GM19467 (cell line): ENCODE results near the gene BCL7A.
A peak's percentile ranks its signal among the peaks of the same experiment; 100 is the strongest.
"Not testable (repeated sequence)": the region's sequence is repeated elsewhere in the genome, so short reads cannot be mapped to it uniquely, and the experiment has no call there.

ENCODE experiments used
- ATAC-seq: cut with Tn5 transposase; IDR thresholded peaks from one replicate; pipeline ENCODE4 v1.9.1; 2021; ENCODE audit warnings: mild to moderate bottlenecking, moderate library complexity; ENCODE audit not compliant: unreplicated experiment

Gene BCL7A

GRCh38 chr12:122024132-122024785, 2.6 kb downstream of the BCL7A start:
- peak; percentile 41 for ATAC-seq

- no peak for ATAC-seq
These were observed 5.1 kb downstream of the BCL7A start for GRCh38 chr12:122026706-122027333.

- ATAC-seq: no peak
These were observed 6.7 kb downstream of the BCL7A start for GRCh38 chr12:122028165-122028904.

GRCh38 chr12:122028905-122029560, 7.3 kb downstream of the BCL7A start:
- ATAC-seq: no peak

GRCh38 chr12:122029620-122030423, 8.1 kb downstream of the BCL7A start:
- no peak for ATAC-seq

- no peak for ATAC-seq
These were observed 8.8 kb downstream of the BCL7A start for GRCh38 chr12:122030424-122031035.

GRCh38 chr12:122031342-122032216, 9.9 kb downstream of the BCL7A start:
- ATAC-seq: no peak

GRCh38 chr12:122032580-122032979, 10.9 kb downstream of the BCL7A start:
- no peak for ATAC-seq

- ATAC-seq: no peak
These were observed 13.6 kb downstream of the BCL7A start for GRCh38 chr12:122035292-122035691.

GRCh38 chr12:122036153-122036552, 14.5 kb downstream of the BCL7A start:
- no peak for ATAC-seq

- ATAC-seq: no peak
These were observed 19.1 kb downstream of the BCL7A start for GRCh38 chr12:122040579-122041386.

GRCh38 chr12:122041458-122041857, 19.8 kb downstream of the BCL7A start:
- not testable (repeated sequence) for ATAC-seq

GRCh38 chr12:122042910-122043309, 21.2 kb downstream of the BCL7A start:
- no peak for ATAC-seq

GRCh38 chr12:122043476-122043875, 21.8 kb downstream of the BCL7A start:
- no peak for ATAC-seq

- ATAC-seq: no peak
These were observed 23.6 kb downstream of the BCL7A start for GRCh38 chr12:122045262-122045661.

- no peak for ATAC-seq
These were observed 24.5 kb downstream of the BCL7A start for GRCh38 chr12:122046145-122046544.

GRCh38 chr12:122048151-122048550, 26.5 kb downstream of the BCL7A start:
- ATAC-seq: no peak

- no peak for ATAC-seq
These were observed 28.1 kb downstream of the BCL7A start for GRCh38 chr12:122049827-122050226.
